Occipital lobe (tissue), 2 donors: Measurements from ENCODE around the gene DLGAP4. TPM values are rescaled to one million over a fixed set of nuclear protein-coding genes. Genes with fewer than 3 reads are reported as not detected.
"Not testable (repeated sequence)": the region's sequence is repeated elsewhere in the genome, so short reads cannot be mapped to it uniquely, and the experiment has no call there.

Experiments used
- DNase-seq: peaks from one replicate; lab custom pipeline; 2025; lab: John Stamatoyannopoulos, UW
- total RNA-seq: library from RNA; depleted of rRNA; stranded (reverse); fragments of >200 nt; gene quantifications from one replicate; pipeline ENCODE4 v1.2.3, GENCODE V29; 2014

Gene DLGAP4
- total RNA-seq, 1 donor from 2014 or later, result 29.9 TPM

- no peak for DNase-seq
Observed at GRCh38 chr20:36373089-36373488, 67.0 kb downstream of the DLGAP4 start.

- DNase-seq, result no peak
Observed at GRCh38 chr20:36374995-36375394, 68.9 kb downstream of the DLGAP4 start.

GRCh38 chr20:36377348-36378326, 71.5 kb downstream of the DLGAP4 start:
- DNase-seq, result no peak

- peak; percentile 14 for DNase-seq
Observed at GRCh38 chr20:36378686-36379085, 72.5 kb downstream of the DLGAP4 start.

- not testable (repeated sequence) for DNase-seq
Observed at GRCh38 chr20:36379914-36380313, 73.8 kb downstream of the DLGAP4 start.

GRCh38 chr20:36384022-36384619, 78.0 kb downstream of the DLGAP4 start:
- no peak for DNase-seq

GRCh38 chr20:36385503-36385902, 79.4 kb downstream of the DLGAP4 start:
- no peak for DNase-seq

- DNase-seq, result no peak
Observed at GRCh38 chr20:36386236-36386635, 80.1 kb downstream of the DLGAP4 start.

- no peak for DNase-seq
Observed at GRCh38 chr20:36390269-36390668, 84.1 kb downstream of the DLGAP4 start.

- no peak for DNase-seq
Observed at GRCh38 chr20:36390719-36391415, 84.7 kb downstream of the DLGAP4 start.

GRCh38 chr20:36391456-36391855, 85.3 kb downstream of the DLGAP4 start:
- DNase-seq, result peak; percentile 36

- DNase-seq, result no peak
Observed at GRCh38 chr20:36391955-36392354, 85.8 kb downstream of the DLGAP4 start.

GRCh38 chr20:36392989-36393388, 86.8 kb downstream of the DLGAP4 start:
- no peak for DNase-seq

- peak; percentile 49 for DNase-seq
Observed at GRCh38 chr20:36394340-36394965, 88.3 kb downstream of the DLGAP4 start.

GRCh38 chr20:36396340-36396739, 90.2 kb downstream of the DLGAP4 start:
- DNase-seq, result no peak

- no peak for DNase-seq
Observed at GRCh38 chr20:36396847-36397630, 90.9 kb downstream of the DLGAP4 start.

GRCh38 chr20:36398515-36398914, 92.4 kb downstream of the DLGAP4 start:
- DNase-seq, result no peak

GRCh38 chr20:36399147-36399968, 93.2 kb downstream of the DLGAP4 start:
- peak; percentile 26 for DNase-seq

- no peak for DNase-seq
Observed at GRCh38 chr20:36399969-36400545, 93.9 kb downstream of the DLGAP4 start.
